BJ (cell line): Measurements from ENCODE around the gene TRPC4AP. TPM values are rescaled to one million over a fixed set of nuclear protein-coding genes. Genes with fewer than 3 reads are reported as not detected.

Source experiments
- CTCF ChIA-PET: fragments of 350-600 bp; formaldehyde crosslinking; extraction: SDS; loops from one replicate; lab custom pipeline; 2021; ENCODE audit warnings: antibody characterized with exemption, inconsistent platforms; lab: Yijun Ruan, JAX
- POLR2A ChIA-PET: fragments of 300-600 bp; sonication (Branson Sonifier 250); formaldehyde crosslinking; extraction: SDS; loops from one replicate; lab custom pipeline; 2021; ENCODE audit warnings: antibody characterized with exemption; lab: Charles Lee
- DNase-seq: peaks from one replicate; pipeline ENCODE4 v3.0.0-alpha.2; 2011; ENCODE audit warnings: low read depth
- H3K27me3 ChIP-seq: 2 replicates; pipeline ENCODE4 v1.6.0; 2011; ENCODE audit warnings: low read length; ENCODE audit not compliant: control insufficient read depth, insufficient read depth
- H3K36me3 ChIP-seq: 2 replicates; pipeline ENCODE4 v1.5.1; 2011; ENCODE audit warnings: low read length; ENCODE audit not compliant: control insufficient read depth, insufficient read depth
- H3K4me3 ChIP-seq: 2 replicates; pipeline ENCODE4 v1.5.1; 2011; ENCODE audit warnings: low read depth, mild to moderate bottlenecking, control low read depth, low read length
- CTCF ChIP-seq: IDR thresholded peaks from 2 replicates; pipeline ENCODE4 v1.5.1; 2011; ENCODE audit warnings: low read depth, mild to moderate bottlenecking, control low read depth, inconsistent platforms, low read length, moderate library complexity; ENCODE audit not compliant: insufficient read depth
- polyA plus RNA-seq: library from polyadenylated mRNA; depleted of rRNA; stranded (reverse); fragments of >200 nt; gene quantifications from 2 replicates; pipeline ENCODE4 v1.2.3, GENCODE V29; 2011

Gene TRPC4AP
- polyA plus RNA-seq, 1 experiment: 111 TPM

GRCh38 chr20:35010405-35011192 is 82.0 kb downstream of the TRPC4AP start:
- TF ChIP-seq CTCF: no peak
- CTCF ChIA-PET: interaction anchor here (0.6 to 1.8 kb wide), 2 partner anchors 9 to 75 kb away, joined by 3 to 6 read pairs; no protein-coding TSS in a partner anchor
- POLR2A ChIA-PET: interaction anchor here (0.6 kb wide), 1 partner anchor 46 kb away, joined by 4 read pairs; no protein-coding TSS in a partner anchor
- DNase-seq: no peak
- peaks cover 53% of the 10 kb centered on the region for H3K36me3 ChIP-seq
- no peaks in the 10 kb centered on the region for H3K27me3 ChIP-seq
- H3K4me3 ChIP-seq: no peak overlapping the region

GRCh38 chr20:35009665-35010328 is 82.8 kb downstream of the TRPC4AP start:
- no peaks in the 10 kb centered on the region for H3K27me3 ChIP-seq
- POLR2A ChIA-PET: interaction anchor here (0.6 kb wide), 1 partner anchor 47 kb away, joined by 4 read pairs; no protein-coding TSS in a partner anchor
- CTCF ChIA-PET: interaction anchor here (1.5 kb wide), 1 partner anchor 136 kb away, joined by 4 read pairs; no protein-coding TSS in a partner anchor
- peaks cover 58% of the 10 kb centered on the region for H3K36me3 ChIP-seq
- no peak for DNase-seq
- H3K4me3 ChIP-seq: no peak overlapping the region
- no peak for TF ChIP-seq CTCF

- POLR2A ChIA-PET: no interaction called here
- H3K36me3 ChIP-seq: peaks cover 64% of the 10 kb centered on the region
- no peak overlapping the region for H3K4me3 ChIP-seq
- DNase-seq: no peak
- H3K27me3 ChIP-seq: no peaks in the 10 kb centered on the region
- CTCF ChIA-PET: interaction anchor here (1.5 kb wide), 1 partner anchor 135 kb away, joined by 4 read pairs; no protein-coding TSS in a partner anchor
- no peak for TF ChIP-seq CTCF
Measured at GRCh38 chr20:35008411-35009342, 83.9 kb downstream of the TRPC4AP start.

- H3K36me3 ChIP-seq: peaks cover 67% of the 10 kb centered on the region
- no peak for TF ChIP-seq CTCF
- no peak overlapping the region for H3K4me3 ChIP-seq
- no peak for DNase-seq
- ChIA-PET POLR2A (no interaction called here), CTCF (interaction anchor here (0.7 kb wide), 1 partner anchor 11 kb away, joined by 3 read pairs; no protein-coding TSS in a partner anchor)
- no peaks in the 10 kb centered on the region for H3K27me3 ChIP-seq
Measured at GRCh38 chr20:35007891-35008290, 84.7 kb downstream of the TRPC4AP start.
